ENCODE measurements around the gene SPCS1.
"Not testable (repeated sequence)": the region's sequence is repeated elsewhere in the genome, so short reads cannot be mapped to it uniquely, and the experiment has no call there.

The SPCS1 gene

DNA sequence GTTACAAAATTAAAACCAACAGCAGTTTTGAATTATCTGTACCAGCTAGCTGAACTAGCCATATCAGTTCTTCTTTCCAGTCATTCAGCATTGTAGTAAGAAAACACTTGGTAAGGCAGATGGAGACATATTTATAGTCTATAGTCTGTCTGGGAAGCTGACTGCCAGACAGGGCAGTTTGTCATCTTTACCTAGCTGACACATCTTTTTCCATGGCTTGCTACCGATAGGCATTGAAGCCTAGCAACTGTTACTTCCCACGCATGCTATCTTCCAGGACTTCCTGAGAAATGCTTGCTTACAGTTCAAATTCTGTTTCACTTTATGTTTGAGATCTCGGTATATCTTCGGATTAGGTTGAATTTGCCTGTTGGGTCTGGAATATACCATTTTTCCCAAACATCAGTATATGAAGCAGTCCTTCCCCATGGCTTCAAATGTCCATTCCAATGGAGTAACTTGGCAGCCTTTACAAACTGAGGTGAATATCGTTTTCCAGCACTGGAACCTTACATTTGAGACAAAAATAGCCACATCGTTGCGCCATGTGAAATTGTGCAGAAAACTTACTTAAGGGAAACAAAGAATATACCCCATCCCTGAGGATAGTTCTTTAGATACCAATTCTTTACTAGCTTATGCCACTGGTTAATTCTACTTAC is 11.2 kb upstream of the SPCS1 start:
- DNase-seq (ENCODE audit: low read depth in 2 of 2), result no peak

DNA sequence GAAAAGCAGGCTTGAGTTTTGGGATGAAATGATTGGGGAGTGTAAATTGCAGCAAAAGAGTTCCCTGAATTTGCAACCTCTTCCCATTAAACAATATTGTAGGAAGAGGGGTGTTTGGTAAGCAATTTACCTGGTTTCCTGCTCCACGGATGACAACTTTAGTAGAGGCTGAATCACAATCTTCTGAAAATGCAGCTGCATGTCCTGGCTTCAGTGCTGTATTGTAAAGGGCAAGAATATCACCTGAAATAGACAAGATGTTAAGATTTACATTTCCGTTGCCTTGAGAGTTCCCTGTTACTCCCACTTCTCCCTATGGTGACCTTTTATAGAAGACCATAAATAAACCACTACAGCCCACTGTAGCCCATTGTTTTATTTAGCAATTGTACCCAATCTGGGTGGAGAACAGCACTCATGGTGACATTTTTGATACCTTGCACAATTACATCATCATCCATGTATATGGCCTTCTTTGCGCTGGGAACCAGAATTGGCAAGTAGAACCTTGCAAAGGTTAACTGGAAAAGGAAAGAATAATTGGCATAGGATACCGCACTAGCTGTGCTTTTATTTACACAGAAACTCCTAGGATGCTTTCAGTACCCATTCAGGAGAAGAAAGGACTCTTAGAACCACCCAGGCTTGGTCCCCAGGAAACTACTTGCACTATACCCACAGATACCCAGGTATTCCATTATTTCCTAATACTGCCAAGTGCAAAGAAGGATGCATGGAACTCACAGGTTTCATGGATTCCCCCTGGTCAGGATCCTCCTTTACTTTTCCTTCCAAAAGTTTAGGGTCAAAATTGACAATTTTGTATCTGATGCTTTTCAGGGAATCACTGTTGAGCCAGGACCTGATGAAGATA is 9.9 kb upstream of the SPCS1 start:
- no peak for DNase-seq (ENCODE audit: low read depth in 2 of 2)

DNA sequence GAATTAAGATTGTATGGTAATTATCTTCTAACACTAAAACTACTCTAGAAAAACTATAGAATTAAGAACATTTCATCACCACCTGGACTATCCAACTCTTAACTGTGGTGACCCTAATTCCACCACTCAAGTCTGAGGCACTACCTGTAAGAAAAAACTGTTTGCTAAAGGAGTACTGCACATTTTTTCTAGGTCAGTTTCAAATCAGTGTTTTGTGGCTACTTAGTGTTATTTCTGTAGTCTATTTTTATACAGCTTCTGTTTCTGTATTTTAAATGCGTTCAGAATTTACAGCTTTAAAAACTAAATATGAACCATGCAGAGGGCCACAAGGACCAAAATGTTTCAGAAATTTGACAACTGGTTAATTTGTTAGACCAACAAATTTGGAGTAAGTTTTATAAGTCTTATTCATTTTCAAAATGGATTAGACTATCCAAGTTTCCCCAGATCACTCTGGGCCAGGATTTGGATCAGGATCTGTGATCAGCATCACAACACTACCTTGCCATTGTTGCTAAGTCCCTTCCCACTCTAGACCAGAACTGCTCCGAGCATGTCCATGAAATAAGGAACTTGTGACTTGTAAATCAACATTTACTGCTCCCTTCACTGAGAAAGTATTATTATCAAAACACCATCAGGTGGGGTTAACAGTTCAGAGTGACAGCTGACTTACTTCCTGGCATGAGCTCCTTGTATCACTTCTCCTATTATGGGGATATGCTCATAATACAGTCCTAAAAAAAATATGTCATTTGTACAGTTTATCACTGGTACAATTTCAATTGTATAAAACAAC is 8.9 kb upstream of the SPCS1 start:
- no peak for DNase-seq (ENCODE audit: low read depth in 2 of 2)

DNA sequence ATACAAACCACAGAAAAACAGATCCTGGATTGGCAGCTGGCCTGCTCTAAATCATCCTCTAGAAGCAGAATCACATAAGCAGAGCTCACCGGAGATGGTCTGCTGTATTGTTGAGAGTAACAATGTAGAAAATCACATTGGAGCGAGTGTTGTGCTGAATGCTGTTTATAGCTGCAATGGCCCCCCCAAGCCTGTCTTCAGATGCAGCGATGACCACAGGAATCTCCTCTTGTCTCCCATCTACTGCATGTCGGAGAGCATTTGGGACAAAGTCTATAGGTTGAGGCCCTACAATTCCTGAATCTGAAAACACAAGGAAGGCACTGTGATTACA is 8.3 kb upstream of the SPCS1 start:
- DNase-seq (ENCODE audit: low read depth in 2 of 2), result no peak

DNA sequence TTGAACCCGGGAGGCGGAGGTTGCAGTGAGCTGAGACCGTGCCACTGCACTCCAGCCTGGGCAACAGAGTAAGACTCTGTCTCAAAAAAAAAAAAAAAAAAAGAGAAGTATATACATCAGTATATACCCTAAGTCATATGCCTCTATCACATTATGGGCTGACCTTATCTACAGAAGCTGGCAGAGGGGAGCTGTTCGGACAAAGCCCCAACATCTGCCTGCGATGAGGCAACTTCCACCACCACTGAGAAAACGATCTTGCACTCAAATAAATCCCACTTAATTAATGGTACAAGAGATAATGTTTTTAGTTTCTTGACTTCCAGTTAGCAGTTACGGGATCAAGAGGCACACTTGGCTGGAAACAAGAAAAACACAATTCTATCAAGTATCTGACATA is 2.6 kb upstream of the SPCS1 start:
- DNase-seq (ENCODE audit: low read depth in 2 of 2), result no peak

DNA sequence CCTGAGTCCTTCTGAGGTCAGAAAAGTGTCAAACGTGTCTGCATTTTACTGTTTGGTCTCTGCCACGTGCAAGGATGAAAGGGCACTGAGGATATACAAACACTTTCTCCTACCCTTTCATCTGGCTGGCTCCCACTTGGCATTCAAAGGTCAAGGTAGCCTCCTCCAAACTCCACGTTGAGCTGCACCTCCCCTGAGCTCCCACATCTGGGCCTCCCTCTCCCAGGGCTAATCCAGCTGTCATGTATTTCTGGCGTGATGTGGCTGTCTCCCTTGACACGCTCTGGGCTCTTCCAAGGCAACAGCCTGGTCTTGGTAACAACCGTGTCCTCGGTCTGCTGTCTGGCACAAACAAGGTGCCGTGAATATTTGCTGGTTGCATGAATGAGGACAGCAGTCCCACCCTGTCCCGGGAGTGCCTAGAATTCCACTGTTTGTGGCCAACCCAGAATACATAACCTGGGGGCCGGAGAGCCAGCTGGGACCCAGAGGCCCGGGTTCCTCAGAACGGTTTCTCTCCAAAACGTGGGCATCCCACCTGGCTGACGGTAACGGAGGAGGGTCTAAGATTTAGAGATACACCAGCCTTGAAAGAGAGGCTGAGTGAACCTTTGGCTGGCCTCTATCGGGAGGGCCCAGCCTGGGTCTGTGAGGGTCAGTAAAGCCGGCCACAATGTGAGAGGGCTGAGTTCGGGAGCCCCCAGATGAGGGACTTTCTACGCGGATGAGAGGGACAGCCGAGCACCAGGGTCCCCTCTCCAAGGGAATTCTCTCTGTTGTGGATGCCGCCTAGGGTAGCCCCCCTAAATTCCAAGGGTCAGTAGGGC is 1.1 kb upstream of the SPCS1 start:
- no peak for DNase-seq (ENCODE audit: low read depth in 2 of 2)

DNA sequence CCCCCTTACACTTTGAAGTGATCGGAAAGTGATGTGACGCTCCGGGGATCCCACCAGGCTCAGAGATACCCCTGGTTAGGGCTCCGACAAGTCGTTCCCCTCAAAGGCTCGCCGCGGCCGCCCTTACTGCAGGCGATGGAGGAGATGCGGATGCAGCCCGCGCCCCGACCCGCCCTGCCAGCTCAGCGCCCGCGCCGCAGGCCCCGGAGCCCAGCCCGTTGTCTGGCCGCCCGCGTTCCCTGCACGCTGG is 543 bp upstream of the SPCS1 start:
- no peak for DNase-seq (ENCODE audit: low read depth in 2 of 2)

DNA sequence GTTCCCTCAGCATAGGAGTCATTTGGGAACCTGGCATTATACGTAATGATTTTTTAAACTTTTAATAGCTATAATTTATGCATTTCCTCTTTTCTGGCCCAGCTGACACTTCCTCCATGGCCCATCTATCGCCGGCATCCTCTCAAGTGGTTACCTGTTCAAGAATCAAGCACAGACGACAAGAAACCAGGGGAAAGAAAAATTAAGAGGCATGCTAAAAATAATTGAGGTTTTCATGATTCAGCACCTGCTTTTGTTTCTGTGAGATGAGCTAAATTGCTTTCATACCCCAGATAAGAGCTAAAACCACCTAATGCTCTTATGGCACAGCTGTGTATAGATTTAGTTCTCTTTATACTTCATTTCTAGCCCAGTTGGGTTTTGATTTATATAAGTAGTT is 1.7 kb downstream of the SPCS1 start:
- no peak for DNase-seq (ENCODE audit: low read depth in 2 of 2)

DNA sequence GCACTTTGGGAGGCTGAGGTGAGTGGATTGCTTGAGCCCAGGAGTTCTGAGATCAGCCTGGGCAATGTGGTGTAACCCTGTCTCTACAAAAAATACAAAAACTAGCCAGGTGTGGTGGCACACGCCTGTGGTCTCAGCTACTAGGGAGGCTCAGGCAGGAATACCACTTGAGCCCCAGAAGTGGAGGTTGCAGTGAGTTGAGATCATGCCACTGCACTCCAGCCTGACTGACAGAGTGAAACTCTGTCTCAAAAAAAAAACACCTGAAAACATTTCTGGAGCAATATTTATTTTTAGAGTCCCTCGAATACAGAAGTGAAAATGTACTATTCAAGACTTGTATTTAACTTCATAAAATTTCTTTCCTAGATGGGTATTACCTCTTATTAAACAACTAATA is 4.6 kb downstream of the SPCS1 start:
- no peak for DNase-seq (ENCODE audit: low read depth in 2 of 2)

DNA sequence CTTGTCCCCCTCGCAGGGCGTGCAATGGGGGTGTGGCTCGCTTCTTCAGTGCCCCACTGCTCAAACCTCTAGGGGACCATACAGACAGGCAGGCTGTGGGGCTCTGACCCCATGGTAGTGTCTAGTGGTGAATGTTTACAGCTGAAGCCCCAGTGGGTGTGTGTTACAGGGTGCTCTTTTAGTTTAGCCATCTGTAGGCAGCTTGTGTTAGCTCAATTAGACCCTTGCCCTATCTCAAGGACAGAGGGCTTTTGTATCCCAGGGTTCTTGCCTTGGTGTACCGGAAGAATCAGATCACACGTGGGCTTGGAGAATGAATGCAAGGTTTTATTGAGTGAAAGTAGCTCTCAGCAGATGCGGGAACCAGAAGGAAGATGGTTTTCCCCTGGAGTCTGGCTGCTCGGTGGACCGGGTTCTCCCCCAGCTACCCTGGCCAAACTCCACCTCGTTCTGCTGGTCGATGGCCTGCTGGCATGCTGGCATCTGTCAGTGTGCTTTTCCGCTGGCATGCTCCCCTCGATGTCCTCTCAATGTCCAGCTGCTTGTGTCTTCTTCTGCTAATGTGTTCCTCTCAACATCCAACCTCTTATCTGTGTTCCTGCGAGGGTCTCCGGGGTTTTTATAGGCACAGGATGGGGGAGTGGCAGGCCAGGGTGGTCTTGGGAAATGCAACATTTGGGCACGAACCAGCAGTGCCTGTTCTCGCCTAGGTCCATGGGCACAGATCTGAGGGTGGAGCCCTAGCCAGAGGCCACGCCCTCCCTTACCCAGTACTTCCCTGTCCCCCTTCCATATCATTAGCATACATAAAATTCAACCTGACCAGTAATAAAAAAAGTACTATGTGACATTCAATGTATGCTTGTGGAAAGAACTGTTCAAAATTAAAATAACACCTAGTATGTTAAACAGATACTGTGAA is 6.6 kb downstream of the SPCS1 start:
- DNase-seq (ENCODE audit: low read depth in 2 of 2), result no peak

DNA sequence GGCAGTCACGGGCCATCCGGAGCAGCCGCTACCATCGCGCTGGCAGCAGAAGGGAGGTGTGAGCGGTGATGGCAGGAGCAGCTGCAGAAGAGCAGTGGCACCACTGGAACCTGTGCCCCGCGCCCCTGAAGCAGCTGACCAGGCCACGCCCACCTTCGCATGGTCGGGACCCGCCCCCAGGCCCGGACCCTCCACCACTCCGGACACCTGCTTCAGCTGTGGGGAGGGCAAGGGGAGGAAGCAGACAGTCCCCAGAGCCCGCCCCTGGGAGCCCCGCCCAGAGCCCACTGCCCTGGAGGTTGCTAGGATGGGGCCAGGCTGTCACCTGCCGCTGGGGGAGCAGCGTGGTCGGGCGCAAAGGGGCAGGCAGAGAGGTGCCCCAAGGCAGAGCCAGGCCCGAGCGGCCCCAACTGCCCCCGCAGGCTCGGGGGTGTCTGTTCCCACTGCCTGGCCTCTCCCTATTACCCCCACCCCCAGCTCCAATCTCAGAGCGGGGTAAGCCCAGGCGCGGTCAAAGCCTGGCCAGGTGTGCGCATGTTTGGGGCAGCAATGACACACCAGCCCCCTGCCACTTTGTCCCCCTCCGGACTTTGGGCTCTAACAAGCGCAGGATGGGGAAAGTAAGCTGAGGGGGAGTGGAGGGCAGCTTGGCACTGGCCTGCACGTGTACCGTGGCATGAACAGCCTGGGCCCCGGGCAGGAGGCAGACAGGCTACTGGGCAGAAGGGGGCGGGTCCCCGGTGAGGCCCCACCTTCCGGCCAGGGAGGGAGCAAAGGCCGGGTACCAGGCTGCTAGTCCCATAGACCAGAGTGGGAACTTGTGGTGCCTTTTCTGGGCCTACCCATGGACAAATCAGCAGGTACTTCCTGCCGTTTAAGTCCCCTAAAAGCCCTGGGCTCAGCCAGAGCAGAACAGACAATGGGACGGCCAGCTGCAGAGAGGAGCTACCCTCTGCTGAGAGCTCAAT is 8.7 kb downstream of the SPCS1 start:
- DNase-seq (ENCODE audit: low read depth in 2 of 2), result no peak

DNA sequence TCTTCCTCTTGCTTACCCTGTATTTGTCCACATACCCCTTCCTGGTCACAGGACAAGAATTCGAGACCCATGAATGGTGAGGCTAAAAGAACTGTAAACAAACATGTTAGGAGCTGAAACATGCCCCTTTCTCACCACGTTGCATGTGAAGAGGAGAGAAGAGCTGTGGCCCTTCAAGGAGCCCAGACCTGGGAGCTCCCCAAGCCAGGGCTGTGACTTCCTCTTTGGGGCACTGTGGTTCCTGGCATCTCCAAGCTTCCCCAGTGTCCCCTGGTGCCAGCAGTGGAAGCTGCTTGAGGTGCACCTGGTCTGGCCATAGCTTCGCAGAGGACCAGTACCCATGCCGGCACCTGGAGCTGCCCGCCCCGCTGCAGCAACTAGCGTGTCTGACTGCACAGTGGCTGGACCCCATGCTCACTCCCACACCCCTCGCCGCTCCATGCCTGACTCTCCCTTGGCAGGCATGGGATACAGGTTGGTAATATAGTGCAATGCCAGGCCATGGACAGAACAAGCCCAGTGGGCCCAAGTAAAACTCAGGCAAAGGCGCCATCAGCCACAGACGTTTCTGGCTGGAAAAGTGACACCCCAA is 9.9 kb downstream of the SPCS1 start:
- no peak for DNase-seq (ENCODE audit: low read depth in 2 of 2)

DNA sequence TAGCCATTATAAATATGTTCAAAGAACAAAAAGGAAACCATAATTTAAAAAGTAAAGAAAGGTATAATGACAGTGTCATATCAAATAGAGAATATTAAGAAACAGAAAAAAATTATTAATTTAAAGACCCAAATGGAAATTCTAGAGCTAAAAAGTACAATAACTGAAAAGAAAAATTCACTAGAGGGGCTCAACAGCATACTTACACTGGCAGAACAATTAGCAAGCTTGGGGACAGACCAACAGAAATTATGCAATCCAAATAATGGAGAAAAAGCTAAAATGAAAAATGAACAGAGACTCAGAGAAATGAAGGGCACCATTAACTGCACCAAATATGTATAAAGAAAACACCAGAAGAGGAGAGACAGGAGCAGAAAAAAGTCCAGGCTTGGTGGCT is 13.7 kb downstream of the SPCS1 start:
- DNase-seq (ENCODE audit: low read depth in 2 of 2), result no peak

DNA sequence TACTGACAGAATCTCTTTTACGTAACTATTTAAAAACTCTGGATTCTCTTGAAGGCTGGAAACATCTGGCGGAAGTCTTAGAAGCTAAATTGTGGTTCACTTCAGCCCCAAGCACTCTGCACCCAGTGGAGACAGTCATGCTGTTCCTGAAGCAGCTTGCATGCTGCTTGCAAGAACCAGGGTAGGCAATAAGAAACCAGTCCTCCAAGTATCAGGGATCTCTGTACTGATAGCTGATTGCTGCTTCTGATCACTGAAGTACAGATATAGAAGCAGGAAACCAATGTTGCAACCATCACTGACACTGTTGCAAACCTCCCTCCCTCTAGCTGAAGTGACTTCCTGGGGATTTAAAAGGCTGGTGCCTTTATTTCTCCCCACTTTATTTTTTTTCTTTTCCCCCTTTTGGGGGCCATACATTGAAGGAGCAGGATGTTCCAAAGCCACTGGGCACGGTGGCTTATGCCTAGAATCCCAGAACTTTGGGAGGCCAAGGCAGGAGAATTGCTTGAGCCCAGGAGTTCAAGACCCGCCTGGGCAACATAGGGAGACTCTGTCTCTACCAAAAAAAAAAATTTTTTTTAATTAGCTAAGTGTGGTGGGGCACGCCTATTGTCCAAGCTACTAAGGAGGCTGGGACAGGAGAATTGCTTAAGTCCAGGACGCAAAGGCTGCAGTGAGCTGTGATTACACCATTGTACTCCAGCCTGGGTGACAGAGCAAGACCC is 15.3 kb downstream of the SPCS1 start:
- no peak for DNase-seq (ENCODE audit: low read depth in 2 of 2)

DNA sequence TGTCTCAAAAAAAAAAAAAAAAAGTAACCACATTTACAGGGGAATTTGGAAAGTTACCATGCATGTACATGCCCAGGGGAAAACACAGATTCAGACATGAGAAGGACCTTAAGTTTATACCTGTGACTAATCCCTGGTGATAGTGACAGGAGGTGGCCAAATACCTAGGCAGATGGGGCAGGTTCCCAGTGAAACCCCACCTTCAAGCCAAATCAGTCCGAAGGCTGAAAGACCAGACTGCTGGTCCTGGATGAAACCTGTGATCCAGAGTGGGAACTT is 15.8 kb downstream of the SPCS1 start:
- DNase-seq (ENCODE audit: low read depth in 2 of 2), result no peak

DNA sequence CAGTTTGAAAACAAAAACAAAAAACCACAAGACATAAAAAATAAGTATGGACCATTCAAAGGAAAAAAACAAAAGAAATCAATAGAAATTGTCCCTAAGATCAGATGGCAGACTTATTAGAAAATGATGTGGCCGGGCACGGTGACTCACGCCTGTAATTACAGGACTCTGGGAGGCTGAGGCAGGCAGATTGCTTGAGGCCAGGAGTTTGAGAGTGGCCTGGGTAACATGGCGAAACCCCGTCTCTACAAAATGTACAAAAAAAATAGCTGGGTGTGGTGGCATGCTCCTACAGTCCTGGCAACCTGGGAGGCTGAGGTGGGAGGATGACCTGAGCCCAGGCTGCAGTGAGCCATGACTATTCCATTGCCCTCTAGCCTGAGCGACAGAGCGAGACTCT is 16.6 kb downstream of the SPCS1 start:
- DNase-seq (ENCODE audit: low read depth in 2 of 2), result no peak

DNA sequence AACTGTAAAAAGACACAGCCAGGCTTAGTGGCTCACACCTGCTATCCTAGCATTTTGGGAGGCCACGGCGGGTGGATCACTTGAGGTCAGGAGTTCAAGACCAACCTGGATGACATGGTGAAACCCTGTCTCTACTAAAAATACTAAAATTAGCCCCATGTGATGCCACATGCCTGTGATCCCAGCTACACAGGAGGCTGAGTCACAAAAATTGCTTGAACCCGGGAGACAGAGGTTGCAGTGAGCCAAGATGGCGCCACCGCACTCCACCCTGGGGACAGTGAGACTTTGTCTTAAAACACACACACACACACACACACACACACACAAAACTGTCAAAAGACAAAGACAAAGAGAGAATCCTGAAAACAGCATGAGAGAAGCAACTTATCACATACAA is 18.0 kb downstream of the SPCS1 start:
- DNase-seq (ENCODE audit: low read depth in 2 of 2), result no peak

DNA sequence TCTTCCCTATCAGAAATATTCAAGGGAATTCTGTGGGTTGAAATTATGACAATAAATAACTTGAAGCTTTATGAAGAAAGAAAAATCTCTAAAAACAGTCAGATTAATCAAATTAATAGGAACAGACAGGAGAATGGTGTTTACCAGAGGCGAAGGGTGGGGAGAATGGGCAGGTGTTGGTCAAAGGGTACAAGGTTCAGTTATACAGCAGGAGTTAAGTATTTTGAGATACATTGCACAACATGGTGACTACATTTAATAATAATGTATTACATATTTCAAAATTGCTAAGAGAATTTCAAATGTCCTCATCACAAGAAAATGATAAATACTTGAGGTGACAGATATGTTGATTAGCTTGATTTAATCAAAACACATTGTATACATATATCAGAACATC is 18.6 kb downstream of the SPCS1 start:
- DNase-seq (ENCODE audit: low read depth in 2 of 2), result no peak

DNA sequence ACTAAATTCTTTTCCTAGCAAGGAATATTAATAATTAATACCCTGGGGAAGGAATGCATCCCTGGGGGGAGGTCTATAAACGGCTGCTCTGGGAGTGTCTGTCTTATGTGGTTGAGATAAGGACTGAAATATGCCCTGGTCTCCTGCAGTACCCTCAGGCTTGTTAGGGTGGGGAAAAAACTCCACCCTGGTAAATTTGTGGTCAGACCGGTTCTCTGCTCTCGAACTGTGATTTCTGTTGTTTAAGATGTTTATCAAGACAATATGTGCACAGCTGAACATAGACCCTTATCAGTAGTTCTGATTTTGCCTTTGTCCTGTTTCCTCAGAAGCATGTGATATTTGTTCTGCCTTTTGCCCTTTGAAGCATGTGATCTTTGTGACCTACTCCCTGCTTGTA is 22.8 kb downstream of the SPCS1 start:
- not testable (repeated sequence) for DNase-seq (ENCODE audit: low read depth in 2 of 2)
